Loucy (cell line): ENCODE results near the gene CREBL2.

Experiments used
- EZH2phosphoT487 ChIP-seq: fragments of 200-600 bp; IDR thresholded peaks from 2 replicates; pipeline ENCODE4 v1.6.1; 2018; ENCODE audit warnings: antibody characterized with exemption, mild to moderate bottlenecking, moderate library complexity, borderline replicate concordance
- TF ChIP-seq, protein P1 (sequence below): fragments of 200-600 bp; sonication (generic); conservative IDR thresholded peaks from 2 replicates; pipeline ENCODE4 v1.5.1; 2014; ENCODE audit warnings: mild to moderate bottlenecking, antibody characterized with exemption, low read length

DNA sequence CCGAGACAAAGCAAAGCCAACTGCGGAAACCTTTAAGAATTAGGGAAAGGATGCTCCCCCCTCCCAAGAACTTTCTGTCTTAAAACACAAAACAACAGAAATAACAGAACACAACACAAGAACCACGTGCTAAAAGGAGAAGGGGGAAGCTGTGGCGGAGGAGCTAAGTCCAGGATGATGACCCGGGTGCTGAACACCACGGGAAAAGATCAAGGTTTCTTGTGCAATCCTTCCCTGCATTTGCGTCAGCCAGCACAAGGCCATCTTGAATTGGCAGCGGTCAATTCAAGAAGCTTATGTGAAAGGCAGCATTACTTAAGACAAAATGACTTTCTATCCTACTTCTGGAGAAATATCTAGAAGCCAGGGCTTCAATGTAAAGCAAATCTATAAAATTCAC is 11.0 kb upstream of the CREBL2 start:
- TF ChIP-seq, protein P1, sequence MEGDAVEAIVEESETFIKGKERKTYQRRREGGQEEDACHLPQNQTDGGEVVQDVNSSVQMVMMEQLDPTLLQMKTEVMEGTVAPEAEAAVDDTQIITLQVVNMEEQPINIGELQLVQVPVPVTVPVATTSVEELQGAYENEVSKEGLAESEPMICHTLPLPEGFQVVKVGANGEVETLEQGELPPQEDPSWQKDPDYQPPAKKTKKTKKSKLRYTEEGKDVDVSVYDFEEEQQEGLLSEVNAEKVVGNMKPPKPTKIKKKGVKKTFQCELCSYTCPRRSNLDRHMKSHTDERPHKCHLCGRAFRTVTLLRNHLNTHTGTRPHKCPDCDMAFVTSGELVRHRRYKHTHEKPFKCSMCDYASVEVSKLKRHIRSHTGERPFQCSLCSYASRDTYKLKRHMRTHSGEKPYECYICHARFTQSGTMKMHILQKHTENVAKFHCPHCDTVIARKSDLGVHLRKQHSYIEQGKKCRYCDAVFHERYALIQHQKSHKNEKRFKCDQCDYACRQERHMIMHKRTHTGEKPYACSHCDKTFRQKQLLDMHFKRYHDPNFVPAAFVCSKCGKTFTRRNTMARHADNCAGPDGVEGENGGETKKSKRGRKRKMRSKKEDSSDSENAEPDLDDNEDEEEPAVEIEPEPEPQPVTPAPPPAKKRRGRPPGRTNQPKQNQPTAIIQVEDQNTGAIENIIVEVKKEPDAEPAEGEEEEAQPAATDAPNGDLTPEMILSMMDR, result no peak
- no peak for TF ChIP-seq EZH2phosphoT487
